ENCODE results near the gene FTCDNL1. TPM values are rescaled to one million over a fixed set of nuclear protein-coding genes. Genes with fewer than 3 reads are reported as not detected.

FTCDNL1 gene
- total and polyA plus RNA-seq, 9 of the 15 experiments (the other 6 are each of a cell fraction or from before 2014, with no cell fraction given) = 0.13 to 0.58 (median 0.32) TPM

GRCh38 chr2:199847181-199847864, 3.7 kb downstream of the FTCDNL1 start:
- ATAC-seq = no peak
- Histone ChIP-seq H3K27me3 (ENCODE audit: control insufficient read depth in 2 of 2, insufficient read depth in 2 of 2, low read length in 2 of 2) (no peaks in the 10 kb centered on the region; a peak in 1 of 5 replicates), H3K4me2 (ENCODE audit: insufficient read depth, low read length) (no peak overlapping the region), H3K9ac (ENCODE audit: insufficient read depth in 1 of 2, low read depth in 2 of 2, low read length in 2 of 2) (no peak overlapping the region), H2AFZ (ENCODE audit: low read depth, low read length) (no peak overlapping the region), H3K9me1 (ENCODE audit: control insufficient read depth, insufficient read depth, low read length) (no peaks in the 10 kb centered on the region), H3K9me3 (replicated peaks; ENCODE audit: control insufficient read depth, insufficient read depth, low read depth, low read length) (no peaks in the 10 kb centered on the region), H3K79me2 (ENCODE audit: control insufficient read depth, insufficient read depth, low read length) (no peaks in the 10 kb centered on the region), H3K4me1 (replicated peaks in 1 of 2; ENCODE audit: control insufficient read depth in 2 of 2, insufficient read depth in 2 of 2, low read length in 2 of 2) (peaks cover 2 to 8% of the 10 kb centered on the region in 2 experiments; a peak in 2 of 5 replicates), H3K27ac (ENCODE audit: extremely low read depth, low read depth, low read length) (no peak overlapping the region), H4K20me1 (replicated peaks; ENCODE audit: control insufficient read depth, insufficient read depth, low read length) (no peaks in the 10 kb centered on the region), H3K4me3 (no peak overlapping the region), H3K36me3 (ENCODE audit: control insufficient read depth, insufficient read depth, low read length) (no peaks in the 10 kb centered on the region)
- 0% methylated on average over 2 of the region's 2 CpGs for WGBS (ENCODE audit: insufficient coverage, low coverage, missing lambda C conversion rate)
- in situ Hi-C loops (cut with MboI) = no loop called here
- DNase-seq (ENCODE audit: extremely low read depth in 1 of 4, low spot score in 3 of 4) = no peak
- ChIA-PET POLR2A (no interaction called here), CTCF (ENCODE audit: low intra/inter-chr PET ratio) (no interaction called here)
- no TSS peak for BruUV-seq (replicated peaks)
- no peak for FAIRE-seq
- TF ChIP-seq HMGN3 (IDR thresholded peaks at IDR 0.05; ENCODE audit: borderline replicate concordance, extremely low read depth, insufficient read length, low read depth, low read length) (no peak), ZNF699 (CRISPR knock-in tag; IDR thresholded peaks at IDR 0.05; ENCODE audit: insufficient replicate concordance) (no peak), MCM5 (IDR thresholded peaks at IDR 0.05; ENCODE audit: low read depth) (no peak), CHAMP1 (IDR thresholded peaks at IDR 0.05) (no peak), SOX6 (IDR thresholded peaks at IDR 0.05) (no peak), AFF4 (CRISPR knock-in tag; IDR thresholded peaks at IDR 0.05) (no peak), ELF4 (CRISPR knock-in tag; IDR thresholded peaks at IDR 0.05) (no peak), GTF2A2 (tag; IDR thresholded peaks at IDR 0.05) (no peak), RB1 (IDR thresholded peaks at IDR 0.05; ENCODE audit: low read depth) (no peak), NCOR1 (IDR thresholded peaks at IDR 0.05) (no peak), ZC3H8 (IDR thresholded peaks at IDR 0.05) (no peak)
- TF ChIP-seq, protein P1, sequence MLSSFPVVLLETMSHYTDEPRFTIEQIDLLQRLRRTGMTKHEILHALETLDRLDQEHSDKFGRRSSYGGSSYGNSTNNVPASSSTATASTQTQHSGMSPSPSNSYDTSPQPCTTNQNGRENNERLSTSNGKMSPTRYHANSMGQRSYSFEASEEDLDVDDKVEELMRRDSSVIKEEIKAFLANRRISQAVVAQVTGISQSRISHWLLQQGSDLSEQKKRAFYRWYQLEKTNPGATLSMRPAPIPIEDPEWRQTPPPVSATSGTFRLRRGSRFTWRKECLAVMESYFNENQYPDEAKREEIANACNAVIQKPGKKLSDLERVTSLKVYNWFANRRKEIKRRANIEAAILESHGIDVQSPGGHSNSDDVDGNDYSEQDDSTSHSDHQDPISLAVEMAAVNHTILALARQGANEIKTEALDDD (IDR thresholded peaks at IDR 0.05) = no peak
- TF ChIP-seq, protein P2, sequence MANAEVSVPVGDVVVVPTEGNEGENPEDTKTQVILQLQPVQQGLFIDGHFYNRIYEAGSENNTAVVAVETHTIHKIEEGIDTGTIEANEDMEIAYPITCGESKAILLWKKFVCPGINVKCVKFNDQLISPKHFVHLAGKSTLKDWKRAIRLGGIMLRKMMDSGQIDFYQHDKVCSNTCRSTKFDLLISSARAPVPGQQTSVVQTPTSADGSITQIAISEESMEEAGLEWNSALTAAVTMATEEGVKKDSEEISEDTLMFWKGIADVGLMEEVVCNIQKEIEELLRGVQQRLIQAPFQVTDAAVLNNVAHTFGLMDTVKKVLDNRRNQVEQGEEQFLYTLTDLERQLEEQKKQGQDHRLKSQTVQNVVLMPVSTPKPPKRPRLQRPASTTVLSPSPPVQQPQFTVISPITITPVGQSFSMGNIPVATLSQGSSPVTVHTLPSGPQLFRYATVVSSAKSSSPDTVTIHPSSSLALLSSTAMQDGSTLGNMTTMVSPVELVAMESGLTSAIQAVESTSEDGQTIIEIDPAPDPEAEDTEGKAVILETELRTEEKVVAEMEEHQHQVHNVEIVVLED (CRISPR knock-in tag; IDR thresholded peaks at IDR 0.05) = no peak
- intact Hi-C loops (cut with micrococcal nuclease) = no loop called here

All from K562 (cell line).